ENCODE results near the gene APOL2.

APOL2 gene

DNA sequence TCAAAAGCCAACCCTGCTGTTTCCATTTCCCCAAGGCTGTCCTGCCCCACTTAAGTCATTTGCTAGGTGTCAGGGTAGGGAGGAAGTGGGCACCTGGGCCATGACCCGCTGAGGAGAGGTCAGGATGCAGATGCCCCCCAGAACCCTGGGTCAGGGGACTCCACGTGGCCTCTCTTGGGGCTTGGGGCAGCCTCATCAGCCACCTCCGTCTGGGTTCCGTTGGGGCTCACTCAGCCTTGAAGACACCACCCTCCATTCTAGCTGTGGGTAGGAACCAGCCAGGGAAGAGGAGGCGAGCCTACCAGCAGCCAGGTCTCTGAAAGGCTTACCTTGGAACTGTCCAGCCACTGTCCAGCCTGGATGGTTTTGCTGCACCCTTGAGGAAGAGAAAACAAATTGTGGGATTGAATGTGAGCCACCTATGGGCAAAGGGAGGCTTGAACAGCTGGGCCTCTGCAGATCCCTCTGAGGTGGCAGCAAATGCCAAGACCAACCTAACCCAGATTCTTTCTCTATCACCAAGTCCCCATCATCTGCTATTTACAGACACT, 40.3 kb downstream of the APOL2 start:
- in situ Hi-C loops (cut with HindIII; ENCODE audit: low pct_ligation_motif_present, low sequenced_read_pairs): no loop called here
- Histone ChIP-seq H3K4me3 (ENCODE audit: low read depth, low read length) (no peak overlapping the region), H3K27me3 (replicated peaks) (no peaks in the 10 kb centered on the region), H3K36me3 (replicated peaks) (no peaks in the 10 kb centered on the region), H3K27ac (no peak overlapping the region)
- no peak for TF ChIP-seq CTCF (IDR thresholded peaks at IDR 0.05; ENCODE audit: low read depth, low read length, missing control alignments)
- DNase-seq: no peak

DNA sequence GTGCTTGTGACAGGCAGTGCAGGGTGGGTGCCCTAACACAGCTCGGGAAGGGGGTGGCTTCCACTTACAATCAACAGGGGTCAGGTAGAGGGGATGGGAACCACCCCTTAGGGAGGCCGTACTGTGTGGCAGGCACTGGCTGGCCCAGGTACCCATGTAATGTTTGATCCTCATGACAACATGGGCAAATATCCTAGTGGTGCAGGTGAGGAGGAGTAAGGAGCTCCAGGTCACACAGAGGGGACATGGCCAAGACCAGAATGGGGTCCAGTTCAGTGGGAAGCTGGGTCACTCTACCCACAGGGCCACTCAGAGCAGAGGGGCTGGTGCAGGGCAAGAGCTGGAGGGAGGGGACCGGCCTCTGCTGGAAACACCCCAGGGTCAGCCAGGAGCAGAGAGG, 40.8 kb downstream of the APOL2 start:
- Histone ChIP-seq H3K4me3 (ENCODE audit: low read depth, low read length) (no peak overlapping the region), H3K36me3 (replicated peaks) (no peaks in the 10 kb centered on the region), H3K27ac (no peak overlapping the region), H3K27me3 (replicated peaks) (no peaks in the 10 kb centered on the region)
- no peak for DNase-seq
- no peak for TF ChIP-seq CTCF (IDR thresholded peaks at IDR 0.05; ENCODE audit: low read depth, low read length, missing control alignments)
- in situ Hi-C loops (cut with HindIII; ENCODE audit: low pct_ligation_motif_present, low sequenced_read_pairs): no loop called here

- Histone ChIP-seq H3K4me3 (ENCODE audit: low read depth, low read length) (no peak overlapping the region), H3K36me3 (replicated peaks) (no peaks in the 10 kb centered on the region), H3K27me3 (replicated peaks) (no peaks in the 10 kb centered on the region), H3K27ac (no peak overlapping the region)
- in situ Hi-C loops (cut with HindIII; ENCODE audit: low pct_ligation_motif_present, low sequenced_read_pairs): no loop called here
- TF ChIP-seq CTCF (IDR thresholded peaks at IDR 0.05; ENCODE audit: low read depth, low read length, missing control alignments): no peak
- DNase-seq: no peak
Measured at GRCh38 chr22:36197514-36198146, 41.7 kb downstream of the APOL2 start.

DNA sequence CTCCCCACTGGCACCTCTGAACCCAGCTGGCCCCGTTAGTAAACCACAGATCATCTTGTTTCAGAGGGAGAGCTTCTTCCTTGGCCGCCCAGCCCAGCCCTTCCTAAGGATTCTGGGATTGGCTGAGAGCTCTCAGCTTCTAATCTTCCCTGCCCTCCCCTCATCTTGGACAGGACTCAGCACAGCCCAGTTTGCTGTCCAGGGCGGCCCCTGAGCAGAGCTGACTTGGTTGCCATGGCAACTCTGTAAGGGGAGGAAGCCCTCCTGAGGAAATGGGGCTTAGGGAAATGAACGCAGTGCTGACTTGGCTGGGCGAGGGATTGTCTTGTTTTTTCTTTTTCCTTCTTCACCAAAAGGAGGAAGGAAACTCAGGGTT, 42.3 kb downstream of the APOL2 start:
- H3K36me3 ChIP-seq (replicated peaks): no peaks in the 10 kb centered on the region
- in situ Hi-C loops (cut with HindIII; ENCODE audit: low pct_ligation_motif_present, low sequenced_read_pairs): no loop called here
- DNase-seq: peak; percentile 22

GRCh38 chr22:36196254-36197064, 42.9 kb downstream of the APOL2 start:
- no peak for TF ChIP-seq CTCF (IDR thresholded peaks at IDR 0.05; ENCODE audit: low read depth, low read length, missing control alignments)

More for the DNA sequence above, 42.3 kb downstream of the APOL2 start:
- no peak overlapping the region for H3K27ac ChIP-seq
- no peak overlapping the region for H3K4me3 ChIP-seq (ENCODE audit: low read depth, low read length)
- no peaks in the 10 kb centered on the region for H3K27me3 ChIP-seq (replicated peaks)
- no peak for TF ChIP-seq CTCF (IDR thresholded peaks at IDR 0.05; ENCODE audit: low read depth, low read length, missing control alignments)

More at GRCh38 chr22:36196254-36197064, 42.9 kb downstream of the APOL2 start:
- no peak overlapping the region for H3K4me3 ChIP-seq (ENCODE audit: low read depth, low read length)
- no peaks in the 10 kb centered on the region for H3K36me3 ChIP-seq (replicated peaks)
- H3K27ac ChIP-seq: no peak overlapping the region
- in situ Hi-C loops (cut with HindIII; ENCODE audit: low pct_ligation_motif_present, low sequenced_read_pairs): no loop called here
- H3K27me3 ChIP-seq (replicated peaks): no peaks in the 10 kb centered on the region
- DNase-seq: no peak
